Skeletal muscle tissue (tissue), 4 donors: ENCODE results near the gene ECE1. TPM values are rescaled to one million over a fixed set of nuclear protein-coding genes. Genes with fewer than 3 reads are reported as not detected.

Source experiments
- H3K27ac ChIP-seq: one replicate; pipeline ENCODE4 v1.7.0; 2013; ENCODE audit warnings: mild to moderate bottlenecking, low read depth, low read length, inconsistent platforms
- H3K27me3 ChIP-seq, 3 donors: one replicate each; pipeline ENCODE4 v1.7.0; 2013; ENCODE audit warnings: low read length in 3 of 3; ENCODE audit not compliant: control insufficient read depth in 3 of 3, insufficient read depth in 3 of 3
- H3K36me3 ChIP-seq, 3 donors: one replicate each; pipeline ENCODE4 v1.7.0; 2013; ENCODE audit warnings: low read length in 3 of 3; ENCODE audit not compliant: control insufficient read depth in 3 of 3, insufficient read depth in 3 of 3
- H3K4me1 ChIP-seq, 3 donors: one replicate each; pipeline ENCODE4 v1.7.0; 2013; ENCODE audit warnings: low read length in 3 of 3, mild to moderate bottlenecking in 3 of 3; ENCODE audit not compliant: control insufficient read depth in 3 of 3, insufficient read depth in 3 of 3
- H3K4me3 ChIP-seq, 3 donors: one replicate each; pipeline ENCODE4 v1.7.0; 2013; ENCODE audit warnings: low read length in 3 of 3
- H3K9ac ChIP-seq, 3 donors: one replicate each; pipeline ENCODE4 v1.7.0; 2013; ENCODE audit warnings: low read length in 3 of 3, mild to moderate bottlenecking in 3 of 3, moderate library complexity in 2 of 3, low read depth in 1 of 3
- H3K9me3 ChIP-seq, 3 donors: one replicate each; pipeline ENCODE4 v1.7.0; 2013; ENCODE audit warnings: low read length in 3 of 3; ENCODE audit not compliant: control insufficient read depth in 3 of 3
- total RNA-seq: library from RNA; depleted of rRNA; stranded (reverse); fragments of >200 nt; gene quantifications from one replicate; pipeline ENCODE4 v1.2.3, GENCODE V29; 2014
- donor health status: Osteomylitis.

The ECE1 gene
- total RNA-seq, 1 donor from 2014 or later: 25.6 TPM

DNA sequence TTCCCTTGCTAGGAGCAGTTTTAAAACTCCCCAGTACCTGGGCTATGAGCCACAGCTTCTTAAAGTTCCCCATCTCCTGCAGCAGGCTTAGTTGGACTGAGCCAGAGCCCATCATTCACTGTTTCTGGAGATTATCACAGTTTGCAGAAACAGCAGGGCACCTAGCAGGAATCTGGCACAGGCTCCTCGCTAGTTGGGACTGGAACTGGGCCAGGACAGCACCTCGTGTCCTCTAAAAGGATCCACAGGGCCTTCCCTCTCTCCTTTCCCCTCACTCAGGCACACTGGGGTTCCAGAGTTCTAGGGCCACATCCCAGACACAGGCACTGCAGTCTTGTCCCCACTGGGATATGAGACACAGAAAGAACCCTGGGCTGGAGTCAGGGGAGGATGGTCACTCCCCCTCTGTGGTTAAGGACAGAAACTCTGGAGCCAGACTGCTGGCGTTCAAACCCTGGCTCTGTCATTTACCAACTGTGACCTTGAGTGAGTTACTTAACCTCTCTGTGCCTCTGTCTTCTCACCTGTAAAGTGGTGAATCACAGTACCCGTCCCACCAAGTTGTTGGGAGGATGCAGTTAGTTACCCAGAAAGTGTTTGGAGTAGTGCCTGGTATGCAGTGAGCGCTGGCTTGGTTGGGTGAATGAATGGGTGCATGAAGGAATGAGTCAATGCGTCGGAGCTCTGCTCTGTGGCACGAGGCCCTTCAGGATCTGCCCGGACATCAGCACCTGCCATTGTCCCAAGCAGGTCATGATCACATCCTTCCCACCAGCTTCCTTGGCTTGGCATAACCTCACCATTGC lies 18.8 kb upstream of the ECE1 start:
- Histone ChIP-seq H3K27me3 (peaks cover 0 to 6% (median under 1%) of the 10 kb centered on the region in 3 donors), H3K4me3 (no peak overlapping the region), H3K9ac (no peak overlapping the region), H3K36me3 (no peaks in the 10 kb centered on the region), H3K27ac (no peak overlapping the region), H3K9me3 (no peaks in the 10 kb centered on the region), H3K4me1 (peaks cover 18 to 29% (median 23%) of the 10 kb centered on the region in 3 donors)

DNA sequence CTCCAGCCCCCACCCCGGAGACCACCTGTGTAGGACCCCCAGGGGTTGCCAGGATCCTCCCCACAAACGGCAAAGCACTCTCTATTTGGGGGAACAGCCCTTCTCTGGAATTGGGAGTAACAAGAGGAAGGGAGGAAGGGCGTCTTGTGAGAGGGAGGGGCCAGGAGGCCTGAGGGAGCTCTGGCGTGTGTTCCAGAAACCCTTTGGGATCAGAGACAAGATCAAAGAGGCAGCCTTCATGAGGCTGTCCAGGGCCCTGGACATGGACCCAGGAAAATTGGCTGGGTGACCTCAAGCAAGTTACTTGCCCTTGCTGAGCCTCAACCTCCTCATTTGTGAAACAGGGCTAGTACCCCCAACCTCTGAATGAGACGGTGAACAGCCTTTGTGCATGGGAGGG lies 18.1 kb upstream of the ECE1 start:
- Histone ChIP-seq H3K36me3 (no peaks in the 10 kb centered on the region), H3K9me3 (no peaks in the 10 kb centered on the region), H3K27ac (no peak overlapping the region), H3K4me3 (no peak overlapping the region), H3K9ac (no peak overlapping the region), H3K4me1 (peaks cover 14 to 22% (median 19%) of the 10 kb centered on the region in 3 donors), H3K27me3 (peaks cover 0 to under 1% (median 0%) of the 10 kb centered on the region in 3 donors)

DNA sequence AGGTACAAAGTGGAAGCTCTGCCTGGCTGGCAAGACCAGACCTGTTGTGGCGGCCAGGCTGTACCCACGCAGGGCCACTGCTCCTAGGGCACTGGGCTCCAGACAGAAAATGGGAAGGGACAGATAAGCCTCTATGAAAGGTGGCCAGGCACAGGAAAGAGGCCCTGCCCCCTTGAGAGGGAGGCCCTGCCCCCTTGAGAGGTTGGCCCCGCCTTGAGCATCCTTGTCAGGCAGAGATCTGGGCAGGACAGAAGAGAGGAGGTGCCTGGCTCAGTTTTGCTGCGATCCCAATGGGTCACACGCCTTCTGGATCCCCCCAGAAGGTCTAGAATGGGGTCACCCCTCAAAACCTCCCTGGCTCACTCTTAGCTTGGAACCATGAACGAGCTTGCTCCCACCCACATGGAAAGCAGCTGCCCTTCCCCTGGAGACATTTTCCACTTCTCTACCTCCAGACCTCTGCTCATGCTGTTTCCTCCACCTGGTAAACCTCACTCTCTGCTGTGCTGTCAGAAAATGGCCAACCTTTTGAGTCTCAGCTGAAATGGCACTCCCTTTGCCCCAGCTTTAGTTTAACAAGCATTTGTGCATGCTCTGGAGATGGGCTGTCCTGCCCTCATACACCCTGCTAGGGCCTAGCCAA lies 17.5 kb upstream of the ECE1 start:
- H3K9ac ChIP-seq: no peak overlapping the region
- H3K9me3 ChIP-seq: no peaks in the 10 kb centered on the region
- no peak overlapping the region for H3K4me3 ChIP-seq
- peaks cover 13 to 20% (median 16%) of the 10 kb centered on the region in 3 donors for H3K4me1 ChIP-seq
- H3K27ac ChIP-seq: no peak overlapping the region
- H3K27me3 ChIP-seq: peaks cover 0 to 3% (median 0%) of the 10 kb centered on the region in 3 donors
- no peaks in the 10 kb centered on the region for H3K36me3 ChIP-seq

- peaks cover 0 to 4% (median 0%) of the 10 kb centered on the region in 3 donors for H3K27me3 ChIP-seq
- H3K9ac ChIP-seq: no peak overlapping the region
- no peak overlapping the region for H3K27ac ChIP-seq
- peaks cover 13 to 21% (median 18%) of the 10 kb centered on the region in 3 donors for H3K4me1 ChIP-seq
- no peaks in the 10 kb centered on the region for H3K9me3 ChIP-seq
- no peaks in the 10 kb centered on the region for H3K36me3 ChIP-seq
- no peak overlapping the region for H3K4me3 ChIP-seq
Measured at GRCh38 chr1:21307210-21307609, 16.9 kb upstream of the ECE1 start.

GRCh38 chr1:21305900-21306189 lies 15.6 kb upstream of the ECE1 start:
- H3K27me3 ChIP-seq: peaks cover 0 to 6% (median 0%) of the 10 kb centered on the region in 3 donors
- H3K9ac ChIP-seq: no peak overlapping the region
- no peak overlapping the region for H3K4me3 ChIP-seq
- no peaks in the 10 kb centered on the region for H3K9me3 ChIP-seq
- H3K36me3 ChIP-seq: no peaks in the 10 kb centered on the region
- no peak overlapping the region for H3K27ac ChIP-seq
- H3K4me1 ChIP-seq: peaks cover 13 to 21% (median 18%) of the 10 kb centered on the region in 3 donors

- Histone ChIP-seq H3K9me3 (no peaks in the 10 kb centered on the region), H3K36me3 (no peaks in the 10 kb centered on the region), H3K9ac (no peak overlapping the region), H3K4me1 (peaks cover 13 to 21% (median 20%) of the 10 kb centered on the region in 3 donors), H3K27ac (no peak overlapping the region), H3K4me3 (no peak overlapping the region), H3K27me3 (peaks cover 0 to 8% (median 0%) of the 10 kb centered on the region in 3 donors)
Measured at GRCh38 chr1:21305155-21305899, 15.1 kb upstream of the ECE1 start.

- H3K27ac ChIP-seq: no peak overlapping the region
- H3K4me1 ChIP-seq: peaks cover 17 to 23% (median 22%) of the 10 kb centered on the region in 3 donors
- no peaks in the 10 kb centered on the region for H3K36me3 ChIP-seq
Measured at GRCh38 chr1:21304488-21304887, 14.2 kb upstream of the ECE1 start.

DNA sequence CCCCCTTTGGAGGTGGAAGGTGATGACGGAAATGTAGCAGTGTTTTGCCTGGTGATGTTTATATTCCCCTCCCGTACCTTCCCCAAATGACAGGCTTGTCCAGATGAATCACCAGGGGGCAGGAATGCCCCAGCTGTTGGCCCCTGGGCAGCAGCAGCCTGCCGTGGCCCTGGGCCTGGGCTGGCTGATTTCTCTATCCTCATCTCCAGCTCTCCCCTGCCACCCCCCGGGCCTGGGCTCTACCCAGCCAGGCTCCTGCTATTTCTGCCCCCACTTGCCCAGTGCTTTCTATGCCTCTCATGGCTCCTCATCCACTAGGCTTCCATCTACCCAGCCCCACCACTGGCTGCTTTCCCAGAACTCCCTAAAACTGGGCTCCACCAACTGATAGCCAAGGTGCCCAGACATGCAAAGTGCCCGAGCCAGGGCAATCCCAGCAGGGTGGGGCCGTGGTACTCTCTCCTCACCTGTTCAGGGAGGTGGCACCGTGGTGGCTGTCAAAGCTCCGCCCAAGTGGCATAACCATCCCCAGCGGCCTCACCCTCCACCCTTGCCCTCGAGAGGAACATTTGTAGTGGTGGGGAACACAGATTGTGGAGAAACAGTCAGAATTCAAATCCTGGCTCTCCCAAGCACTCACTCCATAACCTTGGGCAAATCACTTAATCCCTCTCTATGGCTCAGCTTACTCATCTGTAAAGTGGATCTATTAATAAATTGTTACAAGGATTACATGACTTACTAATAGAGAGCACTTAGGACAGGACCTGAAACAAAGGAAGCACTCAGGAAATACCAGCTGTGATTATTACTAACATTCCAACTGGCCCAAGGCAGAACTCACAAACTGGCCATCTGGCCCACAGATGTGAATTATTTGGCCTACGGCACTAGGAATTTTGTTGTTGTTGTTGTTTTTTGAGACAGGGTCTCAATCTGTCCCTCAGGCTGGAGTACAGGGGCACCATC lies 12.8 kb upstream of the ECE1 start:
- H3K9ac ChIP-seq: no peak overlapping the region
- no peak overlapping the region for H3K4me3 ChIP-seq
- no peaks in the 10 kb centered on the region for H3K9me3 ChIP-seq
- peaks cover 7 to 19% (median 18%) of the 10 kb centered on the region in 3 donors for H3K4me1 ChIP-seq
- no peak overlapping the region for H3K27ac ChIP-seq
- peaks cover 0 to 8% (median 2%) of the 10 kb centered on the region in 3 donors for H3K27me3 ChIP-seq
- H3K36me3 ChIP-seq: no peaks in the 10 kb centered on the region

More at GRCh38 chr1:21304488-21304887, 14.2 kb upstream of the ECE1 start:
- no peak overlapping the region for H3K4me3 ChIP-seq
- H3K27me3 ChIP-seq: peaks cover 0 to 8% (median 0%) of the 10 kb centered on the region in 3 donors
- no peaks in the 10 kb centered on the region for H3K9me3 ChIP-seq
- H3K9ac ChIP-seq: no peak overlapping the region

DNA sequence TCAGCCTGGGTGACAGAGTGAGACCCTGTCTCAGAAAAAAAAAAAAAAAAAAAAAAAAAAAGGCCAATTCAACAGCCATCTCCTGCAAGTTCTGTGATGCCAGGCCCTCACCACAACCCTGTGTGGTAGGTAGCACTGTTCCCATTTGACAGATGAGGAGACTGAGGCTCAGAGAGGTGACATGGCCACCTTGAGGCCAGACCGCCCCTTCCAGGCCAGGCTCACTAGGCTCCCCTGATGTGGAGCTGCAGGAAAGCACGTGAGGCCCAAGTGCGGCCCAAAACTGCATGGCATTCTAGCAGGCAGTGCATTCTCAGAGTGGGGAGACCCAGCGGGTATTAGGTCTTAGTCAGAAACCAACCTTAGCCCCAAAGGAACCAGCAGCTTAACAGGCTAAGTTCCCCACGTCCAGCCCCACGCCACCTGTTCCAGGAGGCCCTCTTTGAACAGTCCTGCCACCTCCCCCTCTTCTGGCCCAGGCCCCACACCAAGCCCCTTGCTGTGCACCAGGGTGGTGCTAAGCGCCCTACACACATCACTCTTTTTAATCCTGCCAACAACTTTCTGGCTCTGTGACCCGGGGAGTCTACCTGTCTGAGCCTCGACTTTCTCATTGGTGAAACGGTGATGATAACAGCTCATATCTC lies 11.7 kb upstream of the ECE1 start:
- no peak overlapping the region for H3K27ac ChIP-seq
- H3K4me1 ChIP-seq: peaks cover 7 to 18% (median 16%) of the 10 kb centered on the region in 3 donors
- no peak overlapping the region for H3K4me3 ChIP-seq
- no peak overlapping the region for H3K9ac ChIP-seq
- no peaks in the 10 kb centered on the region for H3K36me3 ChIP-seq
- no peaks in the 10 kb centered on the region for H3K9me3 ChIP-seq
- H3K27me3 ChIP-seq: peaks cover 0 to 8% (median 2%) of the 10 kb centered on the region in 3 donors
